ENCODE data around the gene INSL3. TPM values are rescaled to one million over a fixed set of nuclear protein-coding genes. Genes with fewer than 3 reads are reported as not detected.
A peak's percentile ranks its signal among the peaks of the same experiment; 100 is the strongest.

The INSL3 gene
- total RNA-seq, 1 donor from 2014 or later = not detected

DNA sequence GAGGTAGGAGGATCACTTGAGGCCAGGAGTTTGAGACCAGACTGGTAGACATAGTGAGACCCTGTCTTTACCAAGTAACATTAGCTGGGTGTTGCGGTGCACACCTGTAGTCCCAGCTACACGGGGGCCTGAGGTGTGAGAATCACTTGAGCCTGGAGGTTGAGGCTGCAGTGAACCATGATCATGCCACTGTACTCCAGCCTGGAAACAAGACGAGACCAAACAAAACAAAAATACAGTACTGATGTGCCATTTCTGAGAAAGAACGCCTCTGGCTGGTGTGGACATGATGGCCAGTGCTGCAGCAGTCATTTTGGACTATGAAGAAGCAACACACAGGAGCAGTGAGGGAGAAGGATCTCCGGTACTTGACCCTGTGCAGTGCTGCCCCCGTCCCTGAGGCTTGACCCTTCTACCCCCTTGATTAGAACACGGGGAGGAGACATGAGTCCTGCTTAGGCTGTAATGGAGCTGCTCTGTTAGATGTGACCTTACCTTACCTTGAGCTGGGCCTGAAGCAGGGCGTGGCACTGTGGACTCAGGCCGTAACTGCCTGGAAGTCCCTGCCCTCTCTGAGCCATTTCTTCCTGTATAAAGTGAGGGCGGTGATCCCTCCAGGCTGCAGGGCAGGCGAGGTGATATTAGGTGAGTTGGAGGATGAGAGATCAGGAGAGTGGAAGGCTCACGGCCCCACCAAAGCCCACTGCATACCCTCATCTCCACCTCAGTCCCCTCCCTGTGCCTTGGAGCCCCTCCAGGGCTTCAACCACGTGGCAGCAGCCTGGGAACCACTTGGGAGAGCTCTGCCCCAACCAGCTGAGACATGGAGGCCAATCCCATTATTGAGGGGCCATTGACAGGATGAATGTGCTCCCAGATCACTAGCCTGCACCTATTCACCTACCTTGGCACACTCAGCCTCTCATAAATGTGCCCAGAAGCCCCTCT, 44.3 kb upstream of the INSL3 start:
- Histone ChIP-seq H3K27me3 (no peaks in the 10 kb centered on the region), H3K4me3 (no peak overlapping the region), H3K36me3 (peaks cover 3 to 32% of the 10 kb centered on the region in 2 donors), H3K9me3 (no peaks in the 10 kb centered on the region), H3K4me1 (peaks cover 13% of the 10 kb centered on the region), H3K27ac (no peak overlapping the region)
- no peak for TF ChIP-seq POLR2AphosphoS5 (IDR thresholded peaks at IDR 0.05; ENCODE audit: insufficient read depth in 1 of 2, low read depth in 1 of 2)
- no peak for DNase-seq (ENCODE audit: extremely low spot score in 2 of 2)
- intact Hi-C loops (cut with DNase I) = loop anchor here (10.0 kb wide), 1 partner anchor 129 kb away; no protein-coding TSS in a partner anchor

DNA sequence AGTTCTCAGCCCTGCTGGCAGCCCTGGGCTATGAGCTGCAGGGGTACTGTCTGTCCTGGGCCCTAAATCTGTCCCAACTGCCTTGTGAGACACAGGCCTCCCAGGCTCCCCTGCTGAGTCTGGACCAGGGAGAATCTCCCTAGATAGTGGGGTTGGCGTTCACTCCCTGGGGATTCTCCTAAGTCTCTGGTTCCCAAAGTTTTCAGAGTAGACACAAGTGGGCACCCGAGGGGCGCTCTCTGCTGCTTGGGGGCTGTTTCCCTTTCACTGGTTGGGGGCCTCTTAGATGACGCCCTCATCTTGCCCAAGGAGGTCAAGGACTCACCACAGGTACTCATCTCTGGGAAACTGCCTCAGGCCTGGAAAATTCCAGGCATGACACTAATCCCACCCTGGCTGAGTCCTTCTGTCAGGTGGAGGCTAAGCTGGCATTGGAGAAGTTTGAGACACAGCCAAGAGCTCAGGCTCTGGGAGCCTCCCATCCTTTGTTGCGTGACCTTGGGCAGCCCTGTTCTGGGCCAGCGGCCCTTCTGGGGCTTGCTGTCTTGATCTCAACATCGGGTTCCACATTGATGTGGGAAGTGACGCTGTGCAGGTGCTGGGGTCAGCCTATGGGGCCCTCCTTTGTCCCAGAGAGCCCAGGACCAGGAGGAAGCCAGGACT, 42.3 kb upstream of the INSL3 start:
- Histone ChIP-seq H3K9me3 (no peaks in the 10 kb centered on the region), H3K36me3 (peaks cover 3 to 32% of the 10 kb centered on the region in 2 donors), H3K4me1 (peaks cover 17% of the 10 kb centered on the region), H3K4me3 (no peak overlapping the region), H3K27ac (no peak overlapping the region), H3K27me3 (no peaks in the 10 kb centered on the region)
- no peak for DNase-seq (ENCODE audit: extremely low spot score in 2 of 2)
- TF ChIP-seq POLR2A (IDR thresholded peaks at IDR 0.05) (no peak), POLR2AphosphoS5 (IDR thresholded peaks at IDR 0.05; ENCODE audit: insufficient read depth in 1 of 2, low read depth in 1 of 2) (no peak)
- TF ChIP-seq, protein P1, sequence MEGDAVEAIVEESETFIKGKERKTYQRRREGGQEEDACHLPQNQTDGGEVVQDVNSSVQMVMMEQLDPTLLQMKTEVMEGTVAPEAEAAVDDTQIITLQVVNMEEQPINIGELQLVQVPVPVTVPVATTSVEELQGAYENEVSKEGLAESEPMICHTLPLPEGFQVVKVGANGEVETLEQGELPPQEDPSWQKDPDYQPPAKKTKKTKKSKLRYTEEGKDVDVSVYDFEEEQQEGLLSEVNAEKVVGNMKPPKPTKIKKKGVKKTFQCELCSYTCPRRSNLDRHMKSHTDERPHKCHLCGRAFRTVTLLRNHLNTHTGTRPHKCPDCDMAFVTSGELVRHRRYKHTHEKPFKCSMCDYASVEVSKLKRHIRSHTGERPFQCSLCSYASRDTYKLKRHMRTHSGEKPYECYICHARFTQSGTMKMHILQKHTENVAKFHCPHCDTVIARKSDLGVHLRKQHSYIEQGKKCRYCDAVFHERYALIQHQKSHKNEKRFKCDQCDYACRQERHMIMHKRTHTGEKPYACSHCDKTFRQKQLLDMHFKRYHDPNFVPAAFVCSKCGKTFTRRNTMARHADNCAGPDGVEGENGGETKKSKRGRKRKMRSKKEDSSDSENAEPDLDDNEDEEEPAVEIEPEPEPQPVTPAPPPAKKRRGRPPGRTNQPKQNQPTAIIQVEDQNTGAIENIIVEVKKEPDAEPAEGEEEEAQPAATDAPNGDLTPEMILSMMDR (IDR thresholded peaks at IDR 0.05) = no peak
- intact Hi-C loops (cut with DNase I) = loop anchor here (5.0 to 10.0 kb wide), 2 partner anchors 69 to 131 kb away; partner anchors contain the start of gene CCDC124

DNA sequence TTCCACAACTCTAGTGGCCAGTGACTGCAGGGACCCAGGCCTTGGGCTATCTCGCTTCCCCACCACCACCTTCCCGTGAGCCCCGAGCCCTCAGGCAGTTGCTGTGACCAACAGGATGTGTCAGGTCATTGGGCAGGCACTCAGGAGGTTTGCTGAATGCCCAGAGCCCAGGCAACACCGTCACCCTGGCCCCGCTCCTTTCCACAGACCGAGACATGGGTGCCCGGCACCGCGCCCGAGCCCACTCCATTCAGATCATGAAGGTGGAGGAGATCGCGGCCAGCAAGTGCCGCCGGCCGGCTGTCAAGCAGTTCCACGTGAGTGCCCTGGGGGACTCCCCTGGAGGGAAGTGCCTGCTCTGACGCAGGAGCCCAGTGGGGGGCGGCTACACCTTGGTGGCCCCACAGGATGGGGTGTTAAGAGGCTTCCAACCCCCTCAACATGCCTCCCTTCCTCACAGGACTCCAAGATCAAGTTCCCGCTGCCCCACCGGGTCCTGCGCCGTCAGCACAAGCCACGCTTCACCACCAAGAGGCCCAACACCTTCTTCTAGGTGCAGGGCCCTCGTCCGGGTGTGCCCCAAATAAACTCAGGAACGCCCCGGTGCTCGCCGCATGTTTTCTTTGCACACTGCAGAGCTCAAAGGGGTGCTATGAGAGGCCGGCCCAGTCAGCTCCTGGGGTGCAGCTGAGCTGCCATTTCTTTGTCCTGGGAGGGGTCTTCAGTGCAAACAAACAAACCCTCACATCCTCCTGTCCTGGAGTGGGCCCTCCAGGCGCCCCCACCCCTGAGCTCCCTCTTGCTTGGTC, 41.6 kb upstream of the INSL3 start:
- no peak overlapping the region for H3K4me3 ChIP-seq
- no peak overlapping the region for H3K27ac ChIP-seq
- TF ChIP-seq POLR2AphosphoS5 (IDR thresholded peaks at IDR 0.05; ENCODE audit: insufficient read depth in 1 of 2, low read depth in 1 of 2) (no peak), POLR2A (IDR thresholded peaks at IDR 0.05) (no peak)
- TF ChIP-seq, protein P1 (IDR thresholded peaks at IDR 0.05) = no peak
- no peak for DNase-seq (ENCODE audit: extremely low spot score in 2 of 2)
- no peaks in the 10 kb centered on the region for H3K27me3 ChIP-seq
- H3K4me1 ChIP-seq = peaks cover 17% of the 10 kb centered on the region
- intact Hi-C loops (cut with DNase I) = loop anchor here (5.0 to 10.0 kb wide), 2 partner anchors 69 to 132 kb away; partner anchors contain the start of gene CCDC124
- H3K36me3 ChIP-seq = peaks cover 3 to 32% of the 10 kb centered on the region in 2 donors
- no peaks in the 10 kb centered on the region for H3K9me3 ChIP-seq

DNA sequence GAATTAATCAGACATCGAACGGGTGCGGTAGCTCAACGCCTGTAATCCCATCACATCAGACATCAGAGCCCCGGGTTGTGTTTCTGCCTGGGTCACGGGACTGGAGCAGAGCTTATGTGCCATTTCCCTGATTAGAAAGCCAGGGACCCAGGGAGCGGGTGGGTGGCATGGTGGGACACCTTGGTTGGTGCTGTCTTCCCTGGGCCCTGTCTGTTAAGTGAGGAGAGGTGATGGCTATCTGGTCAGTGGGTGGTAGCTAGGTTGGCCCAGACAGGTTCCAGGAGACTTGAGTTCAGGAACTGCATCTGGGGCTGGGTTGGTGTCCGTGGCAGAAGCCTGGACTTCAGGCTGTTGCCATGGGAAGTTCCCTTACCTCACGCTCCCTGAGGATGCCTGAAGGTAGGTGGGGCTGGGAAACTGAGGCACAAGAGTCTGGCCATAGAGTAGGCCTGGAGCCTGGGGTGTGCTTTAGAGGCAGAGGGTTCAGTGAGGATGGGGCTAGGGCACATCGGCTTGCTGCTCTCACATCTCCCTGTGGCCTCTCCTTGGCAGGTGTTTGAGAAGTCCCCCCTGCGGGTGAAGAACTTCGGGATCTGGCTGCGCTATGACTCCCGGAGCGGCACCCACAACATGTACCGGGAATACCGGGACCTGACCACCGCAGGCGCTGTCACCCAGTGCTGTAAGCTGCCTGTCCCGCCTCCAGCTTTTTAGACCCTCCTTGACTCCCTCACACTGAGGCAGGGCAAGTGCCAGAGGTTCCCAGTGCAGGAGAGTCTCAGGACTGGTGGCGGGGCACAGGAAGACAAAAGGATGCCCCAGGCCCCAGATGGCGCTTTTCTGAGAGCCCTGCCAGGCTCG, 40.5 kb upstream of the INSL3 start:
- H3K4me3 ChIP-seq = peak overlapping the region in 1 of 2 donors; percentile 77
- no peaks in the 10 kb centered on the region for H3K9me3 ChIP-seq
- DNase-seq (ENCODE audit: extremely low spot score in 2 of 2) = no peak
- H3K27me3 ChIP-seq = no peaks in the 10 kb centered on the region
- intact Hi-C loops (cut with DNase I) = loop anchor here (5.0 to 10.0 kb wide), 2 partner anchors 71 to 133 kb away; partner anchors contain the start of gene CCDC124
- no peak overlapping the region for H3K27ac ChIP-seq
- H3K4me1 ChIP-seq = peaks cover 17% of the 10 kb centered on the region
- TF ChIP-seq POLR2AphosphoS5 (IDR thresholded peaks at IDR 0.05; ENCODE audit: insufficient read depth in 1 of 2, low read depth in 1 of 2) = peak in 1 of 2 donors; percentile 30
- no peak for TF ChIP-seq POLR2A (IDR thresholded peaks at IDR 0.05)
- H3K36me3 ChIP-seq = peaks cover 3 to 32% of the 10 kb centered on the region in 2 donors

DNA sequence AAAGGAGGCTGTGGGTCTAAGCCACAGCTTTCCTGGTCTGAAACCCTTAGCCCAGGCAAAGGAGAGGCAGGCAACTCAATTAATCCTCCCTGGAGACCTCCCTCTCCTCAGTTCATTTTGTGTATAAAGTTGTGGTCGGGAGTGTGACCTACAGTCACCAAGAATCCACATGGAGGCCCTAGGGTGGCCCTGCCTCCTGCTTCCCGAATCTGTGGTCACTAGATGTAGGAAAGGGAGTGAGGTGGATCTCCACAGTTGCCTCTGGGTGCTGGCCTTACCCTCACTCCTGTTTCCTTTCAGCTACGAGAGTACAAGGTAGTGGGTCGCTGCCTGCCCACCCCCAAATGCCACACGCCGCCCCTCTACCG, 39.7 kb upstream of the INSL3 start:
- Histone ChIP-seq H3K4me3 (peak overlapping the region; percentile 77 to 92), H3K27ac (peak overlapping the region; percentile 77), H3K36me3 (peaks cover 3 to 32% of the 10 kb centered on the region in 2 donors), H3K9me3 (no peaks in the 10 kb centered on the region), H3K4me1 (peaks cover 17% of the 10 kb centered on the region), H3K27me3 (no peaks in the 10 kb centered on the region)
- TF ChIP-seq POLR2A (IDR thresholded peaks at IDR 0.05) = no peak
- no peak for DNase-seq (ENCODE audit: extremely low spot score in 2 of 2)
- intact Hi-C loops (cut with DNase I) = loop anchor here (5.0 to 10.0 kb wide), 2 partner anchors 71 to 134 kb away; partner anchors contain the start of gene CCDC124
